SK-N-SH treated with all-trans-retinoic acid at 6 μM for 48 hours (cell line): ENCODE data around the gene RRAS.

Experiments used
- ATAC-seq: fragments of 200-7000 bp; cut with Tn5 transposase; 3 replicates; pipeline ENCODE4 v1.9.1; 2020; ENCODE audit warnings: mild to moderate bottlenecking, moderate library complexity
- BACH2 ChIP-seq: fragments of 250-450 bp; sonication (Bioruptor Pico); IDR thresholded peaks from 2 replicates; pipeline ENCODE4 v1.9.0; 2021; ENCODE audit warnings: mild to moderate bottlenecking, borderline replicate concordance
- CSDC2 ChIP-seq: fragments of 250-450 bp; sonication (Bioruptor Pico); IDR thresholded peaks from 2 replicates; pipeline ENCODE4 v1.5.0; 2020; ENCODE audit warnings: mild to moderate bottlenecking, moderate library complexity
- ESRRG ChIP-seq: fragments of 250-450 bp; sonication (Bioruptor Pico); IDR thresholded peaks from 2 replicates; pipeline ENCODE4 v1.6.1; 2021; ENCODE audit warnings: mild to moderate bottlenecking
- GLIS3 ChIP-seq: fragments of 250-450 bp; sonication (Bioruptor Pico); IDR thresholded peaks from 2 replicates; pipeline ENCODE4 v1.5.0; 2020; ENCODE audit warnings: mild to moderate bottlenecking, moderate library complexity
- ISL1 ChIP-seq: fragments of 250-450 bp; sonication (Bioruptor Pico); IDR thresholded peaks from 2 replicates; pipeline ENCODE4 v2.1.2; 2022; ENCODE audit warnings: mild to moderate bottlenecking, moderate library complexity
- PATZ1 ChIP-seq: fragments of 250-450 bp; sonication (Bioruptor Pico); IDR thresholded peaks from 2 replicates; pipeline ENCODE4 v1.8.0; 2020; ENCODE audit warnings: mild to moderate bottlenecking, moderate library complexity, borderline replicate concordance
- RARB ChIP-seq: fragments of 250-450 bp; sonication (Bioruptor Pico); IDR thresholded peaks from 2 replicates; pipeline ENCODE4 v1.8.0; 2021; ENCODE audit warnings: mild to moderate bottlenecking, moderate library complexity
- SNAI2 ChIP-seq: fragments of 250-450 bp; sonication (Bioruptor Pico); IDR thresholded peaks from 2 replicates; pipeline ENCODE4 v1.5.0; 2020; ENCODE audit warnings: mild to moderate bottlenecking, moderate library complexity
- TCF4 ChIP-seq: fragments of 250-450 bp; sonication (Bioruptor Pico); IDR thresholded peaks from 2 replicates; pipeline ENCODE4 v1.8.0; 2021; ENCODE audit warnings: mild to moderate bottlenecking, moderate library complexity, borderline replicate concordance
- TOX ChIP-seq: fragments of 250-450 bp; sonication (Bioruptor Pico); IDR thresholded peaks from 2 replicates; pipeline ENCODE4 v1.8.0; 2021; ENCODE audit warnings: mild to moderate bottlenecking, moderate library complexity, borderline replicate concordance
- ZC3H10 ChIP-seq: fragments of 250-450 bp; sonication (Bioruptor Pico); IDR thresholded peaks from 2 replicates; pipeline ENCODE4 v1.5.1; 2021; ENCODE audit warnings: mild to moderate bottlenecking, moderate library complexity
- ZFP3 ChIP-seq: fragments of 250-450 bp; sonication (Bioruptor Pico); IDR thresholded peaks from 2 replicates; pipeline ENCODE4 v1.5.0; 2020; ENCODE audit warnings: mild to moderate bottlenecking, moderate library complexity
- ZFP30 ChIP-seq: fragments of 450-650 bp; formaldehyde crosslinking; IDR thresholded peaks from 2 replicates; pipeline ENCODE4 v1.5.0; 2022; ENCODE audit warnings: mild to moderate bottlenecking, moderate library complexity
- ZNF565 ChIP-seq: fragments of 450-650 bp; formaldehyde crosslinking; conservative IDR thresholded peaks from 2 replicates; pipeline ENCODE4 v1.5.0; 2020; ENCODE audit warnings: low read depth, mild to moderate bottlenecking, moderate library complexity
- ZNF70 ChIP-seq: fragments of 450-650 bp; formaldehyde crosslinking; IDR thresholded peaks from 2 replicates; pipeline ENCODE4 v1.5.0; 2020; ENCODE audit warnings: mild to moderate bottlenecking, moderate library complexity
- ZNF8 ChIP-seq: fragments of 450-650 bp; formaldehyde crosslinking; IDR thresholded peaks from 2 replicates; pipeline ENCODE4 v1.5.0; 2020; ENCODE audit warnings: mild to moderate bottlenecking, moderate library complexity
- TF ChIP-seq, protein P1 (sequence below): fragments of 250-450 bp; sonication (Bioruptor Pico); IDR thresholded peaks from 2 replicates; pipeline ENCODE4 v1.8.0; 2021; ENCODE audit warnings: low read depth, mild to moderate bottlenecking, moderate library complexity, borderline replicate concordance
- TF ChIP-seq, protein P2 (sequence below): fragments of 250-450 bp; sonication (Bioruptor Pico); IDR thresholded peaks from 2 replicates; pipeline ENCODE4 v1.5.1; 2020; ENCODE audit warnings: low read depth, mild to moderate bottlenecking, moderate library complexity
- TF ChIP-seq, protein P3 (sequence below): fragments of 250-450 bp; sonication (Bioruptor Pico); IDR thresholded peaks from 2 replicates; pipeline ENCODE4 v1.5.1; 2021; ENCODE audit warnings: mild to moderate bottlenecking, moderate library complexity

RRAS gene

DNA sequence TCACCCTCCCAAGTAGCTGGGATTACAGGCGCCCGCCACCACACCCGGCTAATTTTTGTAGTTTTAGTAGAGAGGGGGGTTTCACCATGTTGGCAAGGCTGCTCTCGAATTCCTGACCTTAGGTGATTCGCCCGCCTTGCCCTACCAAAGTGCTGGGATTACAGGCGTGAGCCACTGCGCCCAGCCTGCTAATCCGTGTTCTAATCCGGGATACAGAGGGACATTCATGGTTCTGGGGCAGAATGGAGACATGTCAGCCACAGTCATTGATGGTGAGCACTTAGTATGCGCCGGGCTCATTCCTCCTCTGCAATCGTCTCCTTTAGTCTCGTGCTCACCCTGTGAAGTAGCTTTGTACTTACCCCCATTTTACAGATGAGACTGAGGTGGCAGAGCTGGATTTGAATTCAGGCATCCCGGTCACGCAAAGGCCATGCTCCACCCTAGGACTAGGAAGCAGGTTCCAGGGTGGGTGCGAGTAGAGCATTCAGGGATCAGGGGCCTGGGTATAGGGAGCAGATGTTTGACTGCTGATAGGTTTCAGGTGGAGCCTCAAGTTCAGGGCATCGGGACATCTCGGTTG is 8.2 kb downstream of the RRAS start:
- no peak for TF ChIP-seq TOX
- TF ChIP-seq GLIS3 = no peak
- no peak for TF ChIP-seq BACH2 (CRISPR knock-in tag)
- TF ChIP-seq ISL1 (CRISPR knock-in tag) = no peak
- no peak for TF ChIP-seq CSDC2
- no peak for TF ChIP-seq ZC3H10 (CRISPR knock-in tag)
- no peak for TF ChIP-seq ZNF565
- no peak for TF ChIP-seq TCF4
- TF ChIP-seq, protein P1, sequence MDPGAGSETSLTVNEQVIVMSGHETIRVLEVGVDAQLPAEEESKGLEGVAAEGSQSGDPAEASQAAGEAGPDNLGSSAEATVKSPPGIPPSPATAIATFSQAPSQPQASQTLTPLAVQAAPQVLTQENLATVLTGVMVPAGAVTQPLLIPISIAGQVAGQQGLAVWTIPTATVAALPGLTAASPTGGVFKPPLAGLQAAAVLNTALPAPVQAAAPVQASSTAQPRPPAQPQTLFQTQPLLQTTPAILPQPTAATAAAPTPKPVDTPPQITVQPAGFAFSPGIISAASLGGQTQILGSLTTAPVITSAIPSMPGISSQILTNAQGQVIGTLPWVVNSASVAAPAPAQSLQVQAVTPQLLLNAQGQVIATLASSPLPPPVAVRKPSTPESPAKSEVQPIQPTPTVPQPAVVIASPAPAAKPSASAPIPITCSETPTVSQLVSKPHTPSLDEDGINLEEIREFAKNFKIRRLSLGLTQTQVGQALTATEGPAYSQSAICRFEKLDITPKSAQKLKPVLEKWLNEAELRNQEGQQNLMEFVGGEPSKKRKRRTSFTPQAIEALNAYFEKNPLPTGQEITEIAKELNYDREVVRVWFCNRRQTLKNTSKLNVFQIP = no peak
- no peak for TF ChIP-seq ESRRG (CRISPR knock-in tag)
- ATAC-seq = no peak

- TF ChIP-seq ZNF8 (CRISPR knock-in tag) = no peak
- TF ChIP-seq ZNF565 = no peak
- no peak for TF ChIP-seq TCF4
- TF ChIP-seq PATZ1 = no peak
These were observed 8.8 kb downstream of the RRAS start for GRCh38 chr19:49631014-49631588.

DNA sequence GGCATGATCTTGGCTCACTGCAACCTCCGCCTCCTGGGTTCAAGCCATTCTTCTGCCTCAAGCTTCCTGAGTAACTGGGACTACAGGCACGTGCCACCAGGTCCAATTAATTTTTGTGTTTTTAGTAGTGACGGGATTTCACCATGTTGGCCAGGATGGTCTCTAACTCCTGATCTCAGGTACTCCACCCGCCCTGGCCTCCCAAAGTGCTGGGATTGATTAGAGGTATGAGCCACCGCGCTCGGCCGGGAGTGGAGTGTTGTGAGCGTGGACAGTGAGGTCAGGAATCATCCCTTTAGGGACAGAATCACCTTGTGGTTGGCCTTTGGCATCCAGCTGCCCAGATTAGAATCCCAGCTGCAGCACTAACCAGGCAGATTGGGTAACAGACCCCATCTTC is 10.3 kb downstream of the RRAS start:
- TF ChIP-seq, protein P2, sequence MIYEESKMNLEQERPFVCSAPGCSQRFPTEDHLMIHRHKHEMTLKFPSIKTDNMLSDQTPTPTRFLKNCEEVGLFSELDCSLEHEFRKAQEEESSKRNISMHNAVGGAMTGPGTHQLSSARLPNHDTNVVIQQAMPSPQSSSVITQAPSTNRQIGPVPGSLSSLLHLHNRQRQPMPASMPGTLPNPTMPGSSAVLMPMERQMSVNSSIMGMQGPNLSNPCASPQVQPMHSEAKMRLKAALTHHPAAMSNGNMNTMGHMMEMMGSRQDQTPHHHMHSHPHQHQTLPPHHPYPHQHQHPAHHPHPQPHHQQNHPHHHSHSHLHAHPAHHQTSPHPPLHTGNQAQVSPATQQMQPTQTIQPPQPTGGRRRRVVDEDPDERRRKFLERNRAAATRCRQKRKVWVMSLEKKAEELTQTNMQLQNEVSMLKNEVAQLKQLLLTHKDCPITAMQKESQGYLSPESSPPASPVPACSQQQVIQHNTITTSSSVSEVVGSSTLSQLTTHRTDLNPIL (CRISPR knock-in tag) = no peak
- TF ChIP-seq BACH2 (CRISPR knock-in tag) (no peak), TCF4 (no peak), ZFP30 (CRISPR knock-in tag) (no peak), RARB (CRISPR knock-in tag) (no peak), ZFP3 (CRISPR knock-in tag) (no peak), GLIS3 (no peak), ISL1 (CRISPR knock-in tag) (no peak), ZNF70 (CRISPR knock-in tag) (no peak), ZNF8 (CRISPR knock-in tag) (no peak), CSDC2 (no peak), TOX (no peak), ZNF565 (no peak), SNAI2 (no peak), ESRRG (CRISPR knock-in tag) (no peak), PATZ1 (no peak)
- TF ChIP-seq, protein P3, sequence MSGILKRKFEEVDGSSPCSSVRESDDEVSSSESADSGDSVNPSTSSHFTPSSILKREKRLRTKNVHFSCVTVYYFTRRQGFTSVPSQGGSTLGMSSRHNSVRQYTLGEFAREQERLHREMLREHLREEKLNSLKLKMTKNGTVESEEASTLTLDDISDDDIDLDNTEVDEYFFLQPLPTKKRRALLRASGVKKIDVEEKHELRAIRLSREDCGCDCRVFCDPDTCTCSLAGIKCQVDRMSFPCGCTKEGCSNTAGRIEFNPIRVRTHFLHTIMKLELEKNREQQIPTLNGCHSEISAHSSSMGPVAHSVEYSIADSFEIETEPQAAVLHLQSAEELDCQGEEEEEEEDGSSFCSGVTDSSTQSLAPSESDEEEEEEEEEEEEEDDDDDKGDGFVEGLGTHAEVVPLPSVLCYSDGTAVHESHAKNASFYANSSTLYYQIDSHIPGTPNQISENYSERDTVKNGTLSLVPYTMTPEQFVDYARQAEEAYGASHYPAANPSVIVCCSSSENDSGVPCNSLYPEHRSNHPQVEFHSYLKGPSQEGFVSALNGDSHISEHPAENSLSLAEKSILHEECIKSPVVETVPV = no peak
- TF ChIP-seq, protein P1 = no peak
- ATAC-seq = no peak

More at GRCh38 chr19:49631014-49631588, 8.8 kb downstream of the RRAS start:
- ATAC-seq = peak; percentile 35

DNA sequence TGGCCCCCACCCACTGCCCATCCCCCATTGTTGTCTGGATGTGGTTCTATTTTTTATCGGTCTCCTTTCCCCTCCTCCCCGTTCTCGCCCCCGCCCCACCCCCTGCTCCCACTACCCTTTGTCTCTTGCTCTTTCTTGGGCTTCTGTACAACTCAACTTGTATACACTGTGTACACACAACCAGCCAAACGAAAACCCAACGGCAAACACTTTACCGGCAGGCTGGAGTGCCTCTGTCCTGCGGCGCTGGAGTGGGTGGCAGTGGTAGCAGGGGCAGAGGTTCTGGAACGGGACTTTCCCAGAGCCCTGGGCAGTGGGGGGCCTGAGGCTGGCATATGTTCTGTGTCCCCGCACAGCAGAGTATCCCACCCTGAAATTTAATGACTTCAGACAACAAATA is 13.7 kb downstream of the RRAS start:
- no peak for ATAC-seq
- TF ChIP-seq TOX (no peak), ISL1 (CRISPR knock-in tag) (no peak), ZNF70 (CRISPR knock-in tag) (no peak)
